ENCODE results near the gene TMEM150C.

DNA sequence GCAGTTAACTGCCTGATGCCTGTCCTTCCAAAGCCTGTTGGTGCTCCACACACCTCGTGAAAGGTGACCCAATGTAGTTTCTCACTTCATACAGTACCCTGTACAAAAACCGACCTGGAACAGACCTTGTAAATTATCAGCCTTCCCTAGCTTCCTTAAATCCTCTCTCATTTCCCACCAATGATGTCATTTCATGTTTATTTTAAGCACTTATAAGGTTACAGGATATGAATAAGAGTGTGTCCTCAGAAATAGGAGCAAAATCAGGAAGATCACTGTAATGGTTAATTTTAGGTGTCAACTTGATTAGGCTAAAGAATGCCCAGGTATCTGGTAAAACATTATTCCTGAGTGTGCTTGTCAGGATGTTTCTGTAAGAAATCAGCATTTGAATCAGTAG lies 44.7 kb downstream of the TMEM150C start:
- TF ChIP-seq, protein P1, sequence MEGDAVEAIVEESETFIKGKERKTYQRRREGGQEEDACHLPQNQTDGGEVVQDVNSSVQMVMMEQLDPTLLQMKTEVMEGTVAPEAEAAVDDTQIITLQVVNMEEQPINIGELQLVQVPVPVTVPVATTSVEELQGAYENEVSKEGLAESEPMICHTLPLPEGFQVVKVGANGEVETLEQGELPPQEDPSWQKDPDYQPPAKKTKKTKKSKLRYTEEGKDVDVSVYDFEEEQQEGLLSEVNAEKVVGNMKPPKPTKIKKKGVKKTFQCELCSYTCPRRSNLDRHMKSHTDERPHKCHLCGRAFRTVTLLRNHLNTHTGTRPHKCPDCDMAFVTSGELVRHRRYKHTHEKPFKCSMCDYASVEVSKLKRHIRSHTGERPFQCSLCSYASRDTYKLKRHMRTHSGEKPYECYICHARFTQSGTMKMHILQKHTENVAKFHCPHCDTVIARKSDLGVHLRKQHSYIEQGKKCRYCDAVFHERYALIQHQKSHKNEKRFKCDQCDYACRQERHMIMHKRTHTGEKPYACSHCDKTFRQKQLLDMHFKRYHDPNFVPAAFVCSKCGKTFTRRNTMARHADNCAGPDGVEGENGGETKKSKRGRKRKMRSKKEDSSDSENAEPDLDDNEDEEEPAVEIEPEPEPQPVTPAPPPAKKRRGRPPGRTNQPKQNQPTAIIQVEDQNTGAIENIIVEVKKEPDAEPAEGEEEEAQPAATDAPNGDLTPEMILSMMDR (IDR thresholded peaks at IDR 0.05): no peak
- TF ChIP-seq KDM1A (IDR thresholded peaks at IDR 0.05; ENCODE audit: low read depth): no peak
- no peak for TF ChIP-seq HOXA7 (CRISPR knock-in tag; IDR thresholded peaks at IDR 0.05)
- TF ChIP-seq ZSCAN20 (CRISPR knock-in tag; IDR thresholded peaks at IDR 0.05): no peak
- no peak for TF ChIP-seq RFX5 (IDR thresholded peaks at IDR 0.05)

Measured in A549 (cell line).